K562 treated with DMSO at 1 percent for 24 hours (cell line): ENCODE results near the gene DAZ1. TPM values are rescaled to one million over a fixed set of nuclear protein-coding genes. Genes with fewer than 3 reads are reported as not detected.

Experiments used
- total RNA-seq: library from RNA; unstranded; fragments of 300-600 nt; gene quantifications from 2 replicates; pipeline ENCODE4 v1.2.3, GENCODE V29; 2022; ENCODE audit warnings: low read depth; ENCODE audit not compliant: insufficient read depth

Gene DAZ1
- not detected in 2 replicates for total RNA-seq

GRCh38 chrY:23198908-23199307 lies at the start of gene DAZ1:
DAZ1 (minus strand) TSS chrY:23199008; CDS start chrY:23198800, 208 bp downstream.

GRCh38 chrY:23219233-23219632 lies 20.4 kb upstream of the DAZ1 start, which contains the start of gene DAZ2:
DAZ2 (plus strand) TSS chrY:23219533; CDS start chrY:23219741, 208 bp downstream.

Other genes with a start within 250 kb of the DAZ1 start
- not detected in 2 replicates for gene BPY2, start 214.7 kb downstream of the DAZ1 start, total RNA-seq
- not detected in 2 replicates for gene DAZ2, start 20.5 kb upstream of the DAZ1 start, total RNA-seq